Heart right ventricle (tissue), 16 donors: ENCODE data around the gene ZNF423. TPM values are rescaled to one million over a fixed set of nuclear protein-coding genes. Genes with fewer than 3 reads are reported as not detected.

ENCODE experiments used
- ATAC-seq, 8 donors: fragments of 200-7000 bp; cut with Tn5 transposase; one replicate each; pipeline ENCODE4 v1.9.1; 2020; ENCODE audit warnings: mild to moderate bottlenecking in 8 of 8, moderate library complexity in 8 of 8, moderate number of reproducible peaks in 1 of 8
- DNase-seq, 2 donors: peaks; one replicate each; pipeline ENCODE4 v3.0.0-alpha.2; 2020
- H3K27ac ChIP-seq, 10 donors: fragments of 200-600 bp; sonication (generic) in 2 of 10; one replicate each; pipeline versions ENCODE4 v1.5.0 to v1.8.0; 2020 to 2022; ENCODE audit warnings: mild to moderate bottlenecking in 3 of 10
- H3K27me3 ChIP-seq, 7 donors: fragments of 200-600 bp; one replicate each; pipeline ENCODE4 v1.8.0; 2021 to 2022; ENCODE audit warnings: mild to moderate bottlenecking in 2 of 7
- H3K36me3 ChIP-seq, 9 donors: fragments of 200-600 bp; sonication (generic) in 1 of 9; one replicate each; pipeline versions ENCODE4 v1.5.0 to v1.8.0; 2020 to 2022; ENCODE audit warnings: mild to moderate bottlenecking in 2 of 9
- H3K4me1 ChIP-seq, 9 donors: fragments of 200-600 bp; sonication (generic) in 1 of 9; one replicate each; pipeline versions ENCODE4 v1.5.0 to v1.8.0; 2020 to 2022; ENCODE audit warnings: mild to moderate bottlenecking in 4 of 9
- H3K4me3 ChIP-seq, 10 donors: fragments of 200-600 bp; sonication (generic) in 2 of 10; one replicate each; pipeline versions ENCODE4 v1.5.0 to v1.8.0; 2020 to 2022; ENCODE audit warnings: mild to moderate bottlenecking in 7 of 10, moderate library complexity in 2 of 10
- H3K9me3 ChIP-seq, 11 donors: fragments of 200-600 bp in 10 of 11; sonication (generic) in 2 of 11; one replicate each; pipeline versions ENCODE4 v1.5.0 to v1.8.0; 2013 to 2022; ENCODE audit warnings: mild to moderate bottlenecking in 2 of 11, control low read depth in 1 of 11, moderate library complexity in 1 of 11
- WGBS, 2 donors: extraction: QIAGEN DNeasy Blood & Tissue Kit; methylation state at CpG; one replicate each; pipeline ENCODE4 v1.1.7; 2013; ENCODE audit warnings: inconsistent platforms in 1 of 2; 5-methylcytosine and 5-hydroxymethylcytosine counted together
- intact Hi-C, 10 donors: fragments of 100-400 bp; cut with DNase I; formaldehyde crosslinking; loops; one replicate each; pipeline versions ENCODE4 v1.11.1 to v1.14.2; 2022
- polyA plus RNA-seq, 2 donors: library from polyadenylated mRNA; stranded (reverse); fragments of 200-250 nt; gene quantifications; one replicate each; pipeline ENCODE4 v1.2.3, GENCODE V29; 2013
- total RNA-seq, 10 donors: library from RNA; stranded (reverse); fragmentation: NEBNext Ultra II Directional in 3 of 10; extraction: Animal tissue kit (Norgen Biotek cat#: 25700) in 3 of 10; gene quantifications; one replicate each; pipeline versions ENCODE4 v1.2.1 to v1.2.4, GENCODE V29; 2021 to 2023
- TF ChIP-seq, protein P1 (sequence below), 9 donors: fragments of 200-600 bp; sonication (generic) in 2 of 9; IDR thresholded peaks; one replicate each; pipeline versions ENCODE4 v1.5.0 to v1.8.0; 2021 to 2022; ENCODE audit warnings: antibody characterized with exemption in 9 of 9, mild to moderate bottlenecking in 5 of 9, moderate library complexity in 1 of 9
- donor health status: Arrhythmogenic right ventricular cardiomyopathy.
- donor health status: ischemic (EF 13 %, LVEDD 7.1; RV severe dilation, severe dysfunction).
- donor health status: healthy with polysubstance abuse.
- donor health status: DM: no; HTN: yes; CAD: no.
- donor health status: DM: no; HTN: no; CAD: no.
- donor health status: ischemic (EF 25% LVEDD 6.9; RV normal size, moderate dysfunction).
- donor health status: ischemic (EF 25% LVEDD 5.7; RV mildly dilated, moderate dysfunction).
- donor health status: healthy.
- donor health status: DM: yes; HTN: yes; CAD: no.
- donor health status: Ischemic cardiomyopathy.
- donor health status: ischemic (EF 35%, LVEDD 5.7; RV mildly dilated, moderate dysfunction).
- donor health status: nonischemic (EF 11% LVEDD 7.7; RV severe dilation, severe dysfunction).
- donor health status: DM: yes; HTN: yes; CAD: no.
- donor health status: PGD.
- donor health status: ischemic (EF 29% LVEDD 5.4; RV normal size, mild dysfunction).
- donor health status: nonischemic (EF 23%, LVEDD 6.1; RV moderate dilation, normal function).

Gene ZNF423
- total and polyA plus RNA-seq, 12 donors: 2.6 to 10.6 (median 7.0) TPM

DNA sequence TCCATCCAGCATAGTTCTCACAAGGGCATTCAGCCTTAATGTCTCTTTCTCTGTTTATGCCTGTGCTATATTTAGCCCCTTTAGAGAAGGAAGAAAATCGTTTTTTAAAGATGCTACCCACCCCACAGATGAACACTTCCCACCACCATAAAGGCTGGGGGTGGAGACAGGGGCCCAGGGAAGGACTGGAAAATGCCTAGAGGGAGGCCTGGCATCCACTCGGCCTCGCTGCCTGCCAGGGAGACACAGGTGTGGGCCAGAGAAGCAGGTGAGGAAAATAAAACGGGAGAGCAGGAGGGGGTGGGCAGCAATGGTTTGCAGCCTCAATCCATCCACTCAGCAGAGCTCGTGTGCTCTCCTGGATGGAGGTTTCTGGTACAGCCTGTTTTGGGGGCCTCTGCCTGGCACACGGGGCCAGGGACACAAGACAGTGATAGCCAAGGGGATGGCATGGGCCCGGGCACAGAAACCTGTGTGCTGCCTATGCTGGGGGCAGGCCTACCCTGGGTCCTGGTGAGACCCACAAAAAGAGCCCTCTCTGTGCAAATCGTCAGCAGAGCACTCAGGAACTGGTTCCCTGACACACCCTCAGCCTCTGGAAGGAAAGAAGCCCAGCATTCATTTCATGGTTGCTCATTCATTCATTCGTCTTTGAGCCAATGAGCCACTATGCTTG, 360.9 kb downstream of the ZNF423 start:
- no peak for DNase-seq
- intact Hi-C loops: loop anchor here in 8 of 10 donors (5.0 to 10.0 kb wide), 13 partner anchors 53 to 427 kb away; partner anchors contain the start of gene ZNF423 (in 3 of the 8)

DNA sequence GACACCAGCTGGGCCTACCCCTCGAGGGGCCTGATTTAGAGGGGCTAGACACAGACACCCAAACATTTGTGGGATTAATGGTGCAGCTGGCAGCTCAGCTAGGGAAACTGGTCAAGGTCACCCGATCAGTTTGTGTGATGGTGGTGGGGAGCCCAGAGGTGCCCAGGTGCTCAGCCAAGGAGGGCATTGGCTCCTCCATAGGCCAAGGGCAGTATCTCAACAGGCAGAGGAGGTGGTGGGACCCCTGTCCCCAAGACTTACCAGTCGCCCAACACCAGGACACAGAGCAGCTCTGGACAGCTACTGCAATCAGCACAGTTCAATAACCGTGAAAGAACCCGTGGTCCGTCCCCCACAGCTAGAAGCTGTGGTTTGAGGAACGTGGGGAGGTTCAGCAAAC, 361.4 kb downstream of the ZNF423 start:
- DNase-seq: no peak
- WGBS, 2 donors: 85 to 86% methylated on average over 7 of the region's 7 CpGs
- Histone ChIP-seq H3K4me3 (no peak overlapping the region), H3K4me1 (peaks cover 2 to 17% (median 13%) of the 10 kb centered on the region in 9 donors), H3K9me3 (no peaks in the 10 kb centered on the region), H3K36me3 (no peaks in the 10 kb centered on the region), H3K27me3 (peaks cover 0 to 3% (median 0%) of the 10 kb centered on the region in 7 donors), H3K27ac (no peak overlapping the region)
- TF ChIP-seq, protein P1, sequence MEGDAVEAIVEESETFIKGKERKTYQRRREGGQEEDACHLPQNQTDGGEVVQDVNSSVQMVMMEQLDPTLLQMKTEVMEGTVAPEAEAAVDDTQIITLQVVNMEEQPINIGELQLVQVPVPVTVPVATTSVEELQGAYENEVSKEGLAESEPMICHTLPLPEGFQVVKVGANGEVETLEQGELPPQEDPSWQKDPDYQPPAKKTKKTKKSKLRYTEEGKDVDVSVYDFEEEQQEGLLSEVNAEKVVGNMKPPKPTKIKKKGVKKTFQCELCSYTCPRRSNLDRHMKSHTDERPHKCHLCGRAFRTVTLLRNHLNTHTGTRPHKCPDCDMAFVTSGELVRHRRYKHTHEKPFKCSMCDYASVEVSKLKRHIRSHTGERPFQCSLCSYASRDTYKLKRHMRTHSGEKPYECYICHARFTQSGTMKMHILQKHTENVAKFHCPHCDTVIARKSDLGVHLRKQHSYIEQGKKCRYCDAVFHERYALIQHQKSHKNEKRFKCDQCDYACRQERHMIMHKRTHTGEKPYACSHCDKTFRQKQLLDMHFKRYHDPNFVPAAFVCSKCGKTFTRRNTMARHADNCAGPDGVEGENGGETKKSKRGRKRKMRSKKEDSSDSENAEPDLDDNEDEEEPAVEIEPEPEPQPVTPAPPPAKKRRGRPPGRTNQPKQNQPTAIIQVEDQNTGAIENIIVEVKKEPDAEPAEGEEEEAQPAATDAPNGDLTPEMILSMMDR (IDR thresholded peaks at IDR 0.05): no peak
- ATAC-seq: no peak
- intact Hi-C loops: loop anchor here in 8 of 10 donors (5.0 to 10.0 kb wide), 13 partner anchors 52 to 428 kb away; partner anchors contain the start of gene ZNF423 (in 3 of the 8)

More for the DNA sequence above, 360.9 kb downstream of the ZNF423 start:
- 76 to 79% methylated on average over 9 of the region's 9 CpGs for WGBS, 2 donors
- TF ChIP-seq, protein P1 (IDR thresholded peaks at IDR 0.05): no peak
- H3K4me1 ChIP-seq: peaks cover 2 to 17% (median 13%) of the 10 kb centered on the region in 9 donors
- no peaks in the 10 kb centered on the region for H3K27me3 ChIP-seq
- H3K4me3 ChIP-seq: no peak overlapping the region
- no peak overlapping the region for H3K27ac ChIP-seq
- no peaks in the 10 kb centered on the region for H3K9me3 ChIP-seq
- no peak for ATAC-seq
- H3K36me3 ChIP-seq: no peaks in the 10 kb centered on the region

DNA sequence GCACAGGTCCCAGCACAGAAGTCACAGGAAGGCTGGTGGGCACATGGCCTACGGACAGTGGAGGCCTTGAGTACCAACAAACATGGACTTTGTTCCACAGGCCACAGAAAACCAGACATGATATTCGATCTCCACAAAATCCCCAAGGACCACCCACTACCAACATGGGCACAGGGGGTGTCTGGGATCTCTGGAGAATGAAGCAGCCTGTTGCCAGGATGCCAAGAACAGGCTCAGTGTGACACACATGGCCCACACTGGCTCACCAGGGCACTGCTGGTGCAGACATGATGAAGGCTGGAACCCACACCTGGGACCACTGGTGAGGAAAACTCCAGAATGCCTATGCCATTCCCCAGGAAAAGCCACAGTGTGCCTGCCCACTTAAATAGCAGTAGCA, 362.1 kb downstream of the ZNF423 start:
- ATAC-seq: no peak
- H3K4me3 ChIP-seq: no peak overlapping the region
- DNase-seq: no peak
- peaks cover 0 to 3% (median 0%) of the 10 kb centered on the region in 7 donors for H3K27me3 ChIP-seq
- H3K36me3 ChIP-seq: no peaks in the 10 kb centered on the region
- TF ChIP-seq, protein P1 (IDR thresholded peaks at IDR 0.05): no peak
- peaks cover 2 to 17% (median 13%) of the 10 kb centered on the region in 9 donors for H3K4me1 ChIP-seq
- no peak overlapping the region for H3K27ac ChIP-seq
- WGBS, 2 donors: 84 to 85% methylated on average over 2 of the region's 2 CpGs
- intact Hi-C loops: loop anchor here in 8 of 10 donors (2.0 to 10.0 kb wide), 14 partner anchors 52 to 428 kb away; partner anchors contain the start of gene ZNF423 (in 3 of the 8)
- no peaks in the 10 kb centered on the region for H3K9me3 ChIP-seq

DNA sequence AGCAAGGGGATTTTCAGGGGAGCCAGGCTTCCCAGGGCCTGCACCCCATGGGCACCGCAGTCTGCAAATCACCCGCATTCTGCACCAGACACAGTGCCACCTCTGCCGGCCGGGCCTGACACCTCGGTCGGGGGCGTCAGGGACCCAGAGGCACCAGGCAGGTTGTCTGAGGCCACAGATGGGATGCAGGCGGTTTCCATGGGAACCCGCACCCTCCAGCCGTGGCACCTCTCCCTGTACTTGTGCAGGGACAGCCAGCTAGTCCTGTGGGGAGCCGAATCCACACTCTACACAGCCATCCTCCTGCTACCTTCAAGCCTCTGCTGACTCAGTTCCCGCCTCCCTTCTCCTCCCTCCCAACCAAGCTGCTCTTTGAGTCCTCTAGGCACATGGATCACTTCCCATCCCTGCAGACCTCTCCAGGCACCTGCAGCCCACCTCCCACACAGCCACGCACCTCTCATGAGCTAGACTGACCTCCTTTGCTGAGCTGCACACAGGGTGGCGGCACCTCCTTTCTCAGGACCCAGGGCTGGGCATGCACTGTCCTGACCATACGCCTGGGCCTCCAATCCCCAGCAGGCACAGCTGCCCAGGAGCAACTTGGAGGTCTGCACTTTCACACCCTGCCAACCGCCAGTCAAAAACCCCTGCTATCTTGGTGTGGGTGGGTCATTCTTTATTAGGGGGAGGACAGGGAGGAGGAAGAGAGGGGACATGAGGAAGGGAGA, 362.9 kb downstream of the ZNF423 start:
- intact Hi-C loops: loop anchor here in 8 of 10 donors (2.0 to 10.0 kb wide), 14 partner anchors 51 to 429 kb away; partner anchors contain the start of gene ZNF423 (in 3 of the 8)
- no peak for DNase-seq

More for the DNA sequence above, 362.9 kb downstream of the ZNF423 start:
- peaks cover 0 to 3% (median 0%) of the 10 kb centered on the region in 7 donors for H3K27me3 ChIP-seq
- peak overlapping the region in 1 of 10 donors; percentile 49 for H3K4me3 ChIP-seq
- H3K4me1 ChIP-seq: peaks cover 2 to 17% (median 13%) of the 10 kb centered on the region in 9 donors
- TF ChIP-seq, protein P1 (IDR thresholded peaks at IDR 0.05): no peak
- 96 to 98% methylated on average over 16 of the region's 16 CpGs for WGBS, 2 donors
- no peak overlapping the region for H3K27ac ChIP-seq
- no peaks in the 10 kb centered on the region for H3K9me3 ChIP-seq
- ATAC-seq: no peak
- H3K36me3 ChIP-seq: no peaks in the 10 kb centered on the region
